Measurements from ENCODE around the gene ZNF213.

ZNF213 gene

DNA sequence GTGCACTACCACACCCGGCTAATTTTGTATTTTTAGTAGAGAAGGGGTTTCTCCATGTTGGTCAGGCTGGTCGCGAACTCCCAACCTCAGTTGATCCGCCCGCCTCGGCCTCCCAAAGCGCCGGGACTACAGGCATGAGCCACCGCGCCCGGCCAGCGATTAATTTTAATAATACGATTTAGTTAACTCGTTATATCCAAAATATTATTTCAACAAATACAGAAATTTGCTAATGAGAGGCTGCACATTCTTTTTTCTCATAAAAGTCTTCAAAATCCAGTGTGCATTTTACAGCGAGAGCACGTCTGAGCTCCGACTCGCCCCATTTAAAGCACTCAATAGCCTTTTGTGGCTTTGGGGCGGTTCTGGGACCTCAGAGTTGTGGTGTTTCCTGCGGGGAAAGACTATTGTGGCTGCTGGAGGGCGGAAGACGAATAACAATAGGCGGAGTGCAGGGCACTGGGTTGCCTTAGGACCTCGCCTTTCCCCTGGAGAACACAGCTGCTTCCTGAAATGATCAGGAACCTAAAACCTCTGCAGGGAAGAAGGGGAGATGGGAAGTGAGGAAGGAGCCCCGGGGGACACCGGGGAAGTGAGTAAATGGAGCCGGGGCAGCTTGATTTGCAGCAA, 32.9 kb upstream of the ZNF213 start:
- peak in 1 of 2 donors; percentile 44 for DNase-seq

DNA sequence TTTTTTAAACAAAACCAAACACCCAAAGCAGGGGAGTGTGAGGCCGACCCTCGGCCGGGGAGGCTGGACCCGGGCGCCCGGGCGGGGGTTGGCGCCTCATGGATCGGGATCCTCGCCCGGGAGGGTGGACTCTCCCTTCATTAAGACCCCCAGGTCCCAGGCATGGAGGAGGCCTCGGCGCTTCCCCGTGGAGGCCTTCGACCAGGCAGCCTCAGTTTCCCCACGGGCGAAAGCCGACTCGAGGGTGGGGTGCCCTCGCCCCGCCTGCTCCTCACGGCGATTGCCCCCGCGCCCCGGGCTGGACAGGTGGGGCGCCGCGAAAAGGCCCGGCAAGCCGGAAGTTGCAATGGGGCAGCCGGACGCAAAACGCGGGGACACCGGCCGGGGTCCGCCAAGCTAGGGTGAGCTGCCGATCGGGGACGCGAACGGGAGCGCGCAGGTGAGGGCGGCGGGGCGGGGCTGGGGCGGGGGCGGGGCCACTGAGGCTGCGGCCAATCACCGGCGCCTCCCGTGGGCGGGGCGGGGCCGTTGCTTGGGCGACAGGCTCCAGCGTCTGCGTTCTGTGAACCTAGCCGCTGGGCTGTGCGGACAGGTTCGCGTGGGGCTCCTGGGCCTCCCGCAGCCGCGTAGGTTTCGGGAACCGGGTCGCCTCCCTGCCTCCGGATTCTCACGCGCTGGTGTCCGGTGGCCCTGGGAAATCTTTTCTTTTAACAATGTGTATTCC, 28.5 kb upstream of the ZNF213 start:
- DNase-seq, result peak; percentile 92 to 94

DNA sequence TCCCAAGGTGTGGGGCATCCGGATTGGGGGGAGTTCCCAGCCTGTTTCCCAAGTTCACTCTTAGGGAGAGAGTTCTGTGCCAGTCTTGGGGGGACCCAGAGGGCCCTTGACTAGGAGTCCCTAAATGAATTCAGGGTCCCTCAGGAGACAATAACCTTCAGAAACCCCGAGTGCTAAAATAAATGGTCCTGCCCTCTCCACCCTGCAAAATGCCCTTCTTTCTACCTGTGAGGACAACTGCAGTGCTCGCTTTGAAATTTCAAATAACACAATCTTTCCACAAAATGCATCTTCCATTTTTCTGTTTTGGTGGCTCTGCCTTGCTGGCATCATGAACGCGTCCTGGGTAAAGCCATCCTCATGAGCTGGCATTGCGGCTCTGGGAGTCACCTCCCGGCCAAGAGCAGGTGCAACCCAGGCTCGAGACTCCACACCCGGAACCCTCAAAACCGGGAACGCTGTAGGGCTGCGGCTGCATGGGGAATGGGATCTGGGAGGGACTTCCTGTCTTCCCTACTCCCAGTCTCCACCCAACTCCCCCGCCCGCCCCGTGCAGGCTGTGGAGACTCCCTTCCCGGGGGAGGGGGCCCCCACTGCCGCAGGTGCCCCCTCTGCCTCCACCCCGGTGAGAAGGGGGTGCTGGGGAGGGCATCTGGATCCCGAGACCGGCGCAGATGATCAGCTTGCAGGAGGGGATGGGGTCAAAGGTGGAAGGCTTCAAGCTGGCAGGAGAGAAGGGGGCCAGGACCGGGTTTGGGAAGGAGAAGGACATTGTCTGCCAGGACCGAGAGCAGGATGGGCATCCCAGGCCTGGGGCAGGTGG, 22.6 kb upstream of the ZNF213 start, which contains the start of gene ZNF205:
Gene ZNF205, plus strand, starts transcription at position 529 of the 823 bp plus-strand sequence. CDS start 845 bp downstream, outside the sequence.
- DNase-seq, result no peak

DNA sequence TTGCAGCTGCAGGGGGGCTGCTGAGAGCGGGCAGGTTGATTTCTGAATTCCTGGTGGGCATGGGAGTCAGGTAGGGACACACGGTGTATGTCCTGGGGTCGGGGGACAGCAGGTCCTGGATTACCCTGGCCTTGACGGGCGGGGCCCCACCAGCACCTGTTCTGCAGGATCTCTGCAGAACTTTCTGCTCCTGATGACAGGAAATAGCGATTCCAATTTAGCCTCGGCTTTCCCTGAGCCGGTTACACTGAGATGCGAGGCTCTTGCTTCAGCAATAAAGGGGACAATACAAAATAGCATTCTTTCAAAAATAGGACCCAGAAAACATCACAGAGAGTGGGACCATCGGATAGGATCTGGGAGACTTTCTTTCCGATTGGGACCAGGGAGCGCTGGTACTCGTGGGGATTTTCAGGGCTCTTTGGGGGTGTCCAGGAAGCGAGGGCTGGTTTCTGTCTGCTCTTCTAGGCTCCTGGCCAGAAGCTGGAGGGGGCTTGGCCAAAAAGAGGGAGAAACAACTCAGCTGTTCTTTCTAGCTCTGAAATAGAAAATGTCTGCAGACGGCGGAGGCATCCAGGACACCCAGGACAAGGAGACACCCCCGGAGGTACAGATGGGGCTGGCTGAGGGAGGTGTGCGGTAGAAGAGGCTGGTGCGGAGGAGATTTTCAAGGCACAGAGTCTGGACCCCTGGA, 21.8 kb upstream of the ZNF213 start:
- no peak for DNase-seq

GRCh38 chr16:3113765-3114479, 20.9 kb upstream of the ZNF213 start:
- DNase-seq, result no peak

GRCh38 chr16:3115003-3115402, 19.8 kb upstream of the ZNF213 start:
- no peak for DNase-seq

DNA sequence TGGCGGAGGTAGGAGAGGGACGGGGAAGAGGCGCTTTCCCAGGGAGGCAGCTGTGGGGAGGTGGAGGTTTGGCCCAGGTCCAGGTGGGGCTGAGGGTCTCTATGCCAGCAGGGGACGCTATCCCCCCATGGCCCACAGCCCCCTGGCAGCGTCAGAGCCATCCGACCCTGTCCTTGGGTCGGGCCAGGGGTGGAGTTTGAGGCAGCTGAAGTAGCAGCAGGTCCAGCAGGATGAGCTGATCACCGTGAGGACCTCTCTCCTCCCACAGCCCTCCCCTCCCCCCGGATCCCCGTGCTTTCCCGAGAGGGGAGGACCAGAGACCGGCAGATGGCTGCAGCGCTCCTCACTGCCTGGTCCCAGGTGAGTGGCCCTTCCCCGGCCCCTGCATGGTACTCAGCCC, 19.3 kb upstream of the ZNF213 start:
- DNase-seq, result no peak

- no peak for DNase-seq
Measured at GRCh38 chr16:3118204-3118790, 16.5 kb upstream of the ZNF213 start.

DNA sequence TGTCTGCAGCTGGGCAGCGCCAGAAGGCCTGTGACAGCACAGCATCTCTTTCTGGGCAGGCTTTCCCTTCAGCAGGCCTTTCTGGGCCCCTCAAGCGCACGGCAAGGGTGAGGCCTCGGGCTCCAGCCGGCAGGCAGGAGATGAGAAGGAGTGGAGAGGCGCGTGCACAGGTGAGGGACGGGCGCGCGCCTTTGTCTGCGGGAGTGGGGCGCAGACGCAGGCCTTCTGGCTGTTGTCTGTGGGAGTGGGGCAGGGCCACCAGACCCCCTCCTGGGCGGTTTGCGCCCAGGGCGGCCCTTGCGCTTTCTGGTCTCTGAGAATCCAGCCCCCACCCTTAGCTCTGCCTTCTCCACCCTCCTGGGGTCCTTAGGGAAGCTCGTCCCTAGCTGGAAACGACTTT, 16.0 kb upstream of the ZNF213 start:
- DNase-seq, result no peak

DNA sequence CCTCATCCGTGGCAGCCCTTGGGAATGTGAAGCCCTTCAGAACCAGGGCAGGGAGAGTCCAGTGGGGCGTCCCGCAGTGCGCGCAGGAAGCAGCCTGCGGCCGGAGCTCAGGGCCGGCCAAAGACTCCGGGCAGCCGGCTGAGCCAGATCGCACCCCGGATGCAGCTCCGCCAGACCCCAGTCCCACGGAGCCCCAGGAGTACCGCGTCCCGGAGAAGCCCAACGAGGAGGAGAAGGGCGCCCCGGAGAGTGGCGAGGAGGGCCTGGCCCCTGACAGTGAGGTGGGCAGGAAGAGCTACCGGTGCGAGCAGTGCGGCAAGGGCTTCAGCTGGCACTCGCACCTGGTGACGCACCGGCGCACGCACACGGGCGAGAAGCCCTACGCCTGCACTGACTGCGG, 15.5 kb upstream of the ZNF213 start:
- DNase-seq, result no peak

GRCh38 chr16:3119701-3120408, 15.0 kb upstream of the ZNF213 start:
- no peak for DNase-seq

- no peak for DNase-seq
Measured at GRCh38 chr16:3120435-3120834, 14.4 kb upstream of the ZNF213 start.

DNA sequence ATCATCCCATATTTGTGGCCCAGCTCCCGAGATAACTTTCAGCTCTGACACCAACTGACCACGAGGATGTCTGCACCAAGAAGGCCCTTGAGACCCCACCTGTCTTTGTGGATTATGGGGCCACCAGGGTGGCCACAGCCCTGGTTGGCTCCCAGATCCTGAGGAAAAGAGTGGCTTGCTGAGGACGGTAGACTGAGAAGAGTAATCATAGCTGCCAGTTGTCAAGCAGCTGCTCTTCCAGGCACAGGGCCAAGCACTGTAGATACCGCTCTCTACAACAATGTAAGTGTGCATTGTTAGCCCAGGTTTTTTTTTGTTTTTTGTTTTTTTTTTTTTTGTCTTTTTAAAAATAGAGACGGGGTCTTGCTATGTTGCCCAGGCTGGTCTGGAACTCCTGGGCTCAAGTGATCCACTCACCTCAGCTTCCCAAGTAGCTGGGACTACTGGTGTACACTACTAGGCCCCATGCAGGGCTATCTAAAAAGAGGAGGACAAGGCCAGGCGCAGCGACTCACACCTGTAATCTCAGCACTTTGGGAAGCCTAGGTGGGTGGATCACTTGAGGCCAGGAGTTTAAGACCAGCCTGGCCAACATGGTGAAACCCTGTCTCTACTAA, 12.9 kb upstream of the ZNF213 start:
- DNase-seq, result no peak

DNA sequence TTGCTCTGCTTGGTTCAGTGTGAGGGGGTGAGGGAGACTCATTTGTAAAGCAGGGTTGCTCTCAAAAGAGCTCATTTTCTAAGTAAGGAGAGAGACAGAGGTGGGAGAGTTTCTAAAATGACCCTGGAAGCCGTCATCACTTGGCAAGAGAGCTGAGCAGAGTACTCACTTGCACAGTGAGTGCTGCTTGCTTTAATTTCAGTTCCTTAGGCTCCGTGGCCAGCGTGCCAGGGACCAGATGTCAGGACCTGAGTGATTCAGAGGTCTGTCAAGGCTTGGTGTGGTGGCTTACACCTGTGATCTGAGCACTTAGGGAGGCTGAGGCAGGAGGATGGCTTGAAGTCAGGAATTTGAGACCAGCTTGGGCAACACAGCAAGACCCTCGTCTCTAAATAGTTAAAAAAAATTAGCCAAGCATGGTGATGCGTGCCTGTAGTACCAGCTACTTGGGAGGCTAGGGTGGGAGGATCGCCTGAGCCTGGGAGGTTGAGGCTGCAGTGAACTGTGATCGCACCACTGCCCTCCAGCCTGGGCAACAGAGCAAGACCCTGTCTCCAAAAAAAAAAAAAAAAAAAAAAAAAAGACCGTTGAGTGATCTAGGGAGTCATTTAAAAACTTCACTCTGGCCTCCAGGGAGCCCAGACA, 11.8 kb upstream of the ZNF213 start:
- no peak for DNase-seq

- peak; percentile 94 to 96 for DNase-seq
Measured at GRCh38 chr16:3123986-3124886, 10.6 kb upstream of the ZNF213 start.

GRCh38 chr16:3127745-3128144, 7.1 kb upstream of the ZNF213 start:
- DNase-seq, result no peak

DNA sequence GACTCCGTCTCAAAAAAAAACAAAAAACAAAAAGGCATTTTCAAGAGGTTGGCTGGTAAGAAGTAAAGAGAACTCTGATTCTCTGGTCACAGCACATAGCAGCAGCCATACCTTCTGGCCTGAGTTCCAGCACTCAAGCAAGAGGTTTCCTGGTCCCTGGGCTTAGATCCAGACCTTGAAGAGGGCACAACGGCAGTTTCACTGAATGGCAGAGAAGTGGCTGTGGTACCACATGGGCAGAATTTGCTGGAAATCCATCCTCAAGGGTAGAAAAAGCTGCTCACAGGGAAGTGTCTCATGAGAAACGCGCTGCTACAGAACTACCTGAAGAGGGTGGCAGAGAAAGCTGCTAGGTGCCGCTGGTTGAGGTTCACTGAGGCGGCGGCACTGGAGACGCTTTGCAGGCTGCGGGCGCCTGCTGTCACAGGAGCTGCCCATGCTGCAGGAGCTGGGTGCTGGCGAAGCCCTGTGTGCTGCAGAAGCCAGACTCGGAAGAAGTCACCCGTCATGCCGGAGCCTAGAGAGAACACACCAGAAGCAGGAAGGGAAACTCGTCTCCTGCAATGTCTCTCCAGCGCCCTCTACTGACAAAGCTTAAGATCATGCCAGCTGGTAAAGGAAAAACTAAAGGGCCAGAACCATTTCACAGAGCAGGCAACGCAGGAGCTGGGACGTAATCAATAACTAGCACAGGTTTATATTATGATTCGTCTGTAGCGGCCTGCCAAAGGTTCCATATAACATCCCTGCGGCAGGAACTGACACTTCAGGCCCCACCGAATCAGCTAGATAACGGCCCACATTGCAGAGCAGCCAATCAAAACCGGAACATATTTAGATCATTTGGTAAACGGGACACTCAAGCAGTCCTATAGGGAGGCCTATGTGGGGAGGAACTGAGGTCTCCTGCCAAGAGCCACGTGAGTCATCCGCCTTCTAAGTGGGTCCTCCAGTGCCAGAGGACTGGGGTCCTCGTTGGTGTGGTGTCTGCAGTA, 5.4 kb upstream of the ZNF213 start:
- peak; percentile 87 to 91 for DNase-seq
